Activated CD8-positive, alpha-beta memory T cell treated with anti-CD3 and anti-CD28 coated beads for 48 hours (primary cell): ENCODE results near the gene RBBP9.
"Not testable (repeated sequence)": the region's sequence is repeated elsewhere in the genome, so short reads cannot be mapped to it uniquely, and the experiment has no call there.

Source experiments
- DNase-seq, 3 experiments: peaks; one replicate each; pipeline ENCODE4 v3.0.0-alpha.2; 2020; ENCODE audit warnings: low read depth in 2 of 3, low spot score in 2 of 3

Gene RBBP9

DNA sequence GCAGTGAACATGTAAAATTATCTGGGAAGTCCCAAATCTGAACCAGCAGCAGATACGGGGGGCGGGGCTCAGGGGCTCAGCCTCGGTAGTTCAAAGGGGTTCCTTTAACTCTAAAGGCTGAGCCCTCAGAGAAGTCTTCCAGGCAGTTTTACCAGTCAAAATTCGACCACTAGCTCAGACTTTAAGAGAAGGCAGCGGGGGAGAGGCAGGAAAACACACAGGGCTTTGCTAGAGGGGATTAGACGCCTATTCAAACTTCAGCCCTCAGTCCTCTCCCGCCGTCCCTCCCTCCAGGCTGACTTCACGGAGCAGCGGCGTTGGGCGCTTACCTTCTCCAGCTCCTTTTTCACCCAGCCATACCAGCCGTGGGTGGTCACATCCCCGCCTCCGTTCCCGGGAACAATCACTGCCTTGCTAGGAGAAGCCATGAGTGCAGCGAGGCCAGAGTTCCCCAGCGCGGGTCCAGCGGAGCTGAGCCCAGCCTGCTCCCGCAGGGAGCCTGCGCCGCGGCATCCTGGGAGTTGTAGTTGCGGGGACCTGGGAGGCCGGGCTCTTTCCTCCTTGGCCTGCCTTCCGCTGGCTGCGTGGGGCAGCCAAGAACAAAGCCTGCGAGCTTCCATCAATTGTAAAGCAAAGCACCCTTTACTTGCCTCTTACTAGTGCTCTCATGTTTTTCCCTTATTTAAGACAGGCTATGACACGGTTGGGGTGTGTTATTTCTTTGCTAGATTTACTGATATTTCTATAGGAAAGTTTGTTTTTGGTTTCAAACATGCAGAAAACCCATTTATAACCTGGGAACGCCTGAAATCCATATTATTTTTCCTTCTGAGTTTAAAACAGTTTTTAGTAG, at the start of gene RBBP9:
Gene RBBP9 (minus strand): TSS at position 486 of the 853 bp plus-strand sequence. CDS start 58 bp downstream, at position 428.
- DNase-seq = peak; percentile 50 to 53 (median 52)

DNA sequence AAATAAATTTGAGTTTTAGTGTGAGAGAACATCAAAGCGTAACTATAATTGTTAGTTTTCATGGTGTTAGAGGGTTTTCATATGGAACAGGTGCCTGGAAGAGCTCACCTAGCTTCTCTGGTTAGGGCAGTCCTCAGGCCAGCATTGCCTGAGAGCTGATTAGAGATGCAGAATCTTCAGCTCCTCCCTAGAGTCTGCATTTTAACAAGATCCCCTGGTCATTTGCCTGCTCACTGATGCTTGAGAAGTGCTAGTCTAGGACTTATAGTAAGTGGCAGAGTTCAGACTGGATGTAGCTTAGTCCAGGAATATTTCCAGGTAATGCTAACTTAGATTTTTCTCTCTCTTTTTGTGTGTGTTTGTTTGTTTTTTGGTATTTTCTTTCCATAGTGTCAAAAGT, 48.5 kb upstream of the RBBP9 start:
- DNase-seq = no peak

DNA sequence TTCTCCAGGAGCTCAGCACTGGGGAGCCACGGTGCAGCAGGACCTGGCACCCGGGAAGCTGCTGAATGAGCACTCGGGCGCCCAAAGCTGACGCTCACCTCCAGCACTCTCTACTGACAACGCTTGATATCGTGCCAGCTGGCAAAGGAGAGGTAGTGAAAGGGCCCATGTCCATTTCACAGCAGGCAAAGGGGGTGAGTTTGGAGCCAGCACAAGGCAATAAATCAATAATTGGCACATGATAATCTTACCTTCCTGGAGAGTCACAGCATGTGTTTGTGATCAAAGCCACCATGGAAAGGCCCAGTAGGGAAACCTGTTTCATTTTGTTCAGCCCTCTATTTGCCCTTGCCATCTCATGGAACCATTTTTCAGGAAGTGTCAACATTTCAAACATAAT, 46.9 kb upstream of the RBBP9 start:
- DNase-seq = no peak

DNA sequence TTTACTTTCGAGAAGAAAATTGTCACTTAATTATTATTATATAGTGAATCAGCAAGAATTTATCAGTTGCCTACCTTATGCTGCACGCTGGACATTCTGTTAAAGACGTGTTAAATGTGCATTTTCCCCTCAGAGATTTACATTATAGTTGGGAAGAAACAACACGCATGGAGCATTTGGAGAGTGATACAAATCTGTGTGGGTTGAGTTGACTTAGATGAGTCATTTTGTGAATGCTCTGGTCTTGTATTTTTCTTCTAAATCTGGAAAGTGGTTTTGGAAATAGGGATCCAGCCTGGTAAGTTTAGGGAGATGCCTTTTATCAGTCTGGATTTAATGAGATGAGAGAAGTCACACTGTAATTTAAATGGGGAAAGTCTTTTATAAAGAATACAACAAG, 46.2 kb upstream of the RBBP9 start:
- no peak for DNase-seq

DNA sequence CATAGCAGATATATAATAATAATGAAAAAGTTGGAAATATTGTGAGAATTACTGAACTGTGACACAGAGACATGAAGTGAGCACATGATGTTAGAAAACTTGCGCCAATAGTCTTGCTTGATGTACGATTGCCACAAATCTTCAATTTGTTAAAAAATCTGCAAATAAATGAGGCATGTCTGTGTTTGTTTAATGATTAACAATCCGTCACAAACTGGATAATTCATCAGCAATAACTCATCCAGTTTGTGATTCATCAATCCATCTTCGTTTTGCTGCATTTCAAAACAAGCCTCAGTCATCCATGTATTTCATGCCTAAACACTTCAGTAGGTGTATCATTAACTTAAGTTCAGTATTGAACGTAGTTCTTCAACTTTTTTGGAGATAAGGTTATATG, 44.7 kb upstream of the RBBP9 start:
- DNase-seq = no peak

DNA sequence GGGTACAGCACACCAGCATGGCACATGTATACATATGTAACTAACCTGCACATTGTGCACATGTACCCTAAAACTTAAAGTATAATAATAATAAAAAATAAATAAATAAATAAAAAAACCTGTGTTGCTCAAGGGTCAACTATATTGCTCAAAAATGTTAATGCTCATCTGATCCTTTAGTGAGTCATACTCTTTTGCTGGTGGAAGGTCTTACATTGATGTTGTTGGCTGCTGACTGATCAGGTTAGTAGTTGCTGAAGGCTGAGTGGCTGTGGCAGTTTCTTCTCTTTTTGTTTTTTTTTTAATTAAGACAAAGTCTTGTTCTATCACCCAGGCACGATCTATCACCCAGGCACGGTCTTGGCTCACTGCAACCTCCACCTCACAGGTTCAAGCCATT, 40.6 kb upstream of the RBBP9 start:
- DNase-seq = no peak

DNA sequence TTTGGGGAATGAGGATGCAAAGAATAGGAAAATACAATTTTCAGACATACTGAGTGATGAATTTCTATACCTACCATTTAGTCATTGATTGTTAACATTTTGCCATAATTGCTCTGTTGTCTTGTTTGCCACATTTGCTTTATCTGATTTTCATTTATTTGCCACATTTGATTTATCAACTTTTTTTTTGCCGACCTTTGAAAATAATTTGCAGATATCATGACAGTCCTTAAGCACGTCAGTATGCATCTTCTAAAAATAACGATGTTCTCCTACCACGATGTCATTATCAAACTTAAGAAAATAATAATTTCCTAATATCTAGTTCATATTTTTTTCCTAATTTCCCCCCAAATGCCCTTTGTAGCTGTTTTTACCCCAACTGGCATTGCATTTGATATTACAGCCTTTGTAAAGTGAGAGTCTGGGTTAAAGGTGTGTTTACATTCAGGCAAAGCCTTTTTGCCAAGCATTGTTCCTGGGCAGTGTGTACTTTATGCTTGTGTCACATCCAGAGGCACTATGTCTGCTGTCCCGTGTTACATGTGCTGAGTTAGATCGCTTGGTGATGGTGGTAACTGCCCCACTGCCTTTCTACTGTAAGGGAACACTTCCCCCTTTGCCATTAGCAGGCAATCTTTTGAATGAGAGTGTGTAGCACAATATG, 37.1 kb upstream of the RBBP9 start:
- no peak for DNase-seq

DNA sequence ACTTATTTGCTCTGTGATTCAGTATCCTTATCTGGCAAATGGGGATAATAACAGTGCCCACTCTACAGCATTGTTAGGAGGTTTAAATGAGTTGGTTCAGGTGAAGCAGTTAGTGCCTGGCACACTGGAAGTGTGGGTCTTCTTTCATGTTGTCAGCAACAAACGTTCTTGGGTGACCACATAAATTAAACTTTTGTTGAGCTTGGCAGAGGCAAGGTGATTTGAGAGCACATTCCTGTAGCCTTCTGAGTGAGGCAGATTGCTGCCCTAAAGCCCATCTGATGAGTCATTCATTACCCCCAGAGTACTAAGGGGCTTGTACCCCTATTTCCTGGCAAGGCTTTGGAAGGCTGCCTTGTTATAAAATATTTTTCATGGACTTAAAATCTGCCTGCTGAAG, 36.5 kb upstream of the RBBP9 start:
- no peak for DNase-seq

DNA sequence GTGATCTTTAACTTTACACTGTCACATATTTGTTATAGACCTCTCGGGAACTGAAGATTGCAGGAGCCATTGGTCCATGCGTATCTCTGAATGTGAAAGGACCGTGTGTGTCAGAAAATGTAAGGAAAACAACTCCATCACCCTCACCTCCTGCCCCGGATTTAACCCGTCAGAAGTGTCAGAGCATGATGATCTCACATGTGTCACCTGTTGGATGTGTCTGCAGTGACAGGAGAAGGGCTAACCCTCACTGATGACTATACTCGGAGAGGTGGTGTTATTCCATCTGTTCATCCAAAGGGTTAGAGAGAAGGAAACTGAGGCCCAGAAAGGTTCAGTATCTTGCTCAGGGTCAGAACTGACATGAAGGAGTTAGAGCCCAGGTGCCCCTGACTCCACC, 35.6 kb upstream of the RBBP9 start:
- DNase-seq = no peak

DNA sequence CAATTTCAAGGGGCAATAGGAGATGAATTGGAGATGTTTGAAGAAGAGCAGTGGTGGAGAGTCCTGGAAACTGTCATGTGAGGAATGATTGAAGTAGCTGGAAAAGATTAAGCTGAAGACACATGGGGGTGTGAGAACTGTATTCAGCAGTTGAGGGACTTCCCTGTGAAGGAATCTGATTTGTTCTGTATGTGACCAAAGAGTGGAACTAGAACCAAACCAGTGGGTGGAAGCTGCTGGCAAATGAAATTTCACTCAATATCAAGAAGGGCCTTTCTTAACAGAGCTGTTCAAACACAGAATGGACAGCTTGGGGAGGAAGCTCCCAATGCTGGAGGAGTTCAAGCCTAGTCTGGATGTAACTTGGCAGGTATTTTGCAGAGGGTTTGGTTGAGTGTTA, 32.0 kb upstream of the RBBP9 start:
- DNase-seq = no peak

DNA sequence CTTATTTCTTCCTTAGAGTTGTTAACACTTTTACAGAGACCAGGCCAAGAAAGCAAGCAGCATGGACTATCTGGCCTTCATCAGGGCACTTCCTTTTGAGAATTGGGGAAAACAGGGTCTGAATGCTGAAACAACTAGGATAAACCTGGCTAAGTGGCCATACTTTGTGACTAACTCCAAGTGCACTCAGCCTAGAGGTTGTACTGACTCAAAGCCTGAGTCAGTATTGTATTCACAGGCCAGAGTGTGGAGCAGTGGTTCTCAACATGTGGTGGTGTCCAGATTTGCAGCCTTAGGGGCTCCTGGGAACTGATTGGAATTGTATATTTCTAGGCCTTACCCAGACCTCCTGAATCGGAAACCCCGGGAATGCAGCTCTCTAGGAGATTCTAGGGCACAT, 30.8 kb upstream of the RBBP9 start:
- no peak for DNase-seq

DNA sequence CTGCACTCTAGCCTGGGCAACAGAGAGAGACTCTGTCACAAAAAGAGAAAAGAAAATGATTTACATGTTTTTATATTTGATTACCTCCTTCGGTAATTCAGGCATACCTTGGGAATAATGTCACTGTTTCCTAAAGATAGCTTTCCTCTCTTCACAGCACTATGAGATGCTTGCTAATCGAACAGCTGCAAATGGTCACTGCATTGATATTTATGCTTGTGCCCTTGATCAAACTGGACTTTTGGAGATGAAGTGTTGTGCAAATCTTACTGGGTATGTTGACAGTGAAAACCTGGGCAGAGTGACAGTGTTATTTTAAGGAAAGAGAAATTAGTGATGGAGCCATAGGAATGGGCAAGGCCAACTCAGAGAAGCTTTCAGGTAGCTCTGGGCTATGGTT, 30.3 kb upstream of the RBBP9 start:
- DNase-seq = no peak

DNA sequence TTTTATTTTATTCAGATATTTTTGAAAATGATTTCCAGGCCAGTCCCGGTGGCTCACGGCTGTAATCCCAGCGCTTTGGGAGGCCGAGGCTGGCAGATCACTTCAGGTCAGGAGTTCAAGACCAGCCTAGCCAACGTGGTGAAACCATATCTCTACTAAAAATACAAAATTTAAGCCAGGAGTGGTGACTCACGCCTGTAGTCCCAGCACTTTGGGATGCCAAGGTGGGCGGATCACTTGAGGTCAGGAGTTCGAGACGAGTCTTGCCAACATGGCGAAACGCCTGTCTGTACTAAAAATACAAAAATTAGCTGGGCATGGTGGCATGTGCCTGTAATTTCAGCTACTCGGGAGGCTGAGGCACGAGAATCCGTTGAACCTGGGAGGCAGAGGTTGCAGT, 29.7 kb upstream of the RBBP9 start:
- not testable (repeated sequence) for DNase-seq

DNA sequence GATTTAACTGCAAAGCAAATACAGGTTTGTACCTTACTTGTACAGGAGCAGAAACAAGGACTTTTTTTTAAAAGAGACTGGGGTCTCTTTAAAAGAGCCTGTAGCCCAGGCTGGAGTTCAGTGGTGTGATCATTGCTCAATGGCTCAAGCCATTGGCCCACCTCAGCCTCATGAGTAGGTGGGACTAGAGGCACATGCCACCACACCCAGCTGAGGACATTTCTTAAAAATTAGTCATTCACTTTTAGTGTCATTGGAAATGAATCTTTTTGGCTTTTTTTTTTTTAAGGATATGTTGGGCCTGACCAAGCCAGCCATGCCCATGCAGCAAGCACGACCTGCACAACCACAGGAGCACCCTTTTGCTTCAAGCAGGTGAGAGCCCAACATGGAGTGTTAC, 27.6 kb upstream of the RBBP9 start:
- no peak for DNase-seq

DNA sequence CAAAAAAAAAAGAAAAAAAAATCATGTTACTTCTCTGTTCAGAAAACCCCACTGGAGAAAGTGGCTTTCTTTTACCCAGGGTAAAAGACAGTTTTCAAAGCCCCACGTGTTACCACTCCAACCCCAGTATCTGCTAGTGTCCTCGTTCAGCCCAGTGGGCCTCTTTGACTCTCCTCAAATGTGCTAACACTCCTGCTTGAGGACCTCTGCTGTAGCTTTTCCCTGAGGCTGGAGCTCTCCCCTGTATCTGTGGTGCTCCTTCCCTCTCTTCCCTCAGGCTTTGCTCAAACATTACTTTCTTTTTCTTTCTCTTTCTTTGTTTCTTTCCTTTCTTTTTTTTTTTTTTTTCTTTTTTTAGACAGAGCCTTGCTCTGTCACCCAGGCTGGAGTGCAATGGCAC, 26.0 kb upstream of the RBBP9 start:
- no peak for DNase-seq

DNA sequence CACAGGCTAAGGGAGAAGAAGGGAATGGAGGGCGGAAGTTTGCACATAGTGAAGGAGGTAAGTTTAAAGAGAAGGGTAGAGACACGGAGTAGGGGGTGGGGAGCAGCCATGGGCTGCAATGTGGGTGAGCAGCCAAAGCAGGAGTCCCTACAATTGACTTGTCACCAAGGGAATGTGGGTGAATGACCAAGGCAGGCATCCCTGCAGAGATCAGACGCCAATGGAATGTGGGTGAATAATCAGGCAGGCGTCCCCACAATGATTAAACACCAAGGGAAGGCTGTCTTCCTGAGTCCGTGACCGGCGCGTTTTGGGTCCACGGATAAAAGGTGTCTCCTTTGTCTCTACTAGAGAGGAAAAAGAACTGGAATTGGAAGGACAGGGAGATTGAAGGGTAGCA, 25.0 kb upstream of the RBBP9 start:
- DNase-seq = not testable (repeated sequence)

DNA sequence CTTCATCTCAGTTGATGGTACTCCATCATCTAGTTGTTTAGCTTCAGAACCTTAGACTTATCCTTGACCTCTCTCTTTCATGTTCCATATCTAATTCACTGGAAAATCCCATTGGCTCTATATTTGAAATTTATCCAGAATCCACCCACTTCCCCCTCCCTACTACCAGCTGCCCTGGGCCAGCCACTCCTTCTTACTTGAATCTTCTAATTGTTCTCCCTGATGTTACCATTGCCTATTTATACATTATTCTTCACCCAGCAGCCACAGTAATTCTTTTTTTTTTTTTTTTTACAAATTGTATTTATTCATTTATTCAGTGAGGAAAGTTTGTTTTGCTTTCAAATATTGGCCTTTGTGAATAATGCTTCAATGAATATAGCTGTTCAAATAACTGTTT, 18.9 kb upstream of the RBBP9 start:
- DNase-seq = no peak

DNA sequence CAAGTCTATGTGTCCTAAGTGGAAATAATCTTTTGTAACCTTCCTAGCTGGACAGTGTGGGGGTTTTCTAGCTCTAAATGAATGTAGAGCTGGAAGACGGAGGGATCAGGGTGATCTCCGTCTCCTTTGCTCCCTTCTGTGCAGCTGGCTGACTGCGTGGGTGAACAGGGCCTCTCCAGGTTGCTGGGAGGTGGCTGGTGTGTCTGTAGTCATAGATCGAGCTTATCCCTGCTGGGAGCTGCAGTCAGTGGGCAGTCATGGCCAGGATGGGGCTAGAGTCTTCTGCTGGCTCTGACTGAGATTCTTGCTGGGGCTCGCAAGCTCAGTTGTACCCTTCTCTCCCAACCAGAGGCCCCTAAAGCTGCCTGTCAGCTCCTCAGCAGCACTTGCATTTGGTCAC, 17.1 kb upstream of the RBBP9 start:
- DNase-seq = no peak

DNA sequence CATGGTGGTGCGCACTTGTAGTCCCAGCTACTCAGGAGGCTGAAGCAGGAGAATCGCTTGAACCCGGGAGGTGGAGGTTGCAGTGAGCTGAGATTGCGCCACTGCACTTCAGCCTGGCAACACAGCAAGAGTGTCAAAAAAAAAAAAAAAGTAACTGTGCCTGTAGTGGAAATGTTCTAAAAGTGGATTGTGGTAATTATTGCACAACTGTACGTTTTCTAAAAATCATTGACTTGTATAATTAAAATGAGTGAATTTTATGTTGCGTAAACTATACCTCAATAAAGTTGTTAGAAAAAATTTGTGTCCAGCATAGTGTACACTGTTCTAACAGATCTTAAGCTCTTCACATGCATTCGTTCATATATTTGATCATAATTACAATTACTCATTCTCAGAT, 16.2 kb upstream of the RBBP9 start:
- DNase-seq = no peak

DNA sequence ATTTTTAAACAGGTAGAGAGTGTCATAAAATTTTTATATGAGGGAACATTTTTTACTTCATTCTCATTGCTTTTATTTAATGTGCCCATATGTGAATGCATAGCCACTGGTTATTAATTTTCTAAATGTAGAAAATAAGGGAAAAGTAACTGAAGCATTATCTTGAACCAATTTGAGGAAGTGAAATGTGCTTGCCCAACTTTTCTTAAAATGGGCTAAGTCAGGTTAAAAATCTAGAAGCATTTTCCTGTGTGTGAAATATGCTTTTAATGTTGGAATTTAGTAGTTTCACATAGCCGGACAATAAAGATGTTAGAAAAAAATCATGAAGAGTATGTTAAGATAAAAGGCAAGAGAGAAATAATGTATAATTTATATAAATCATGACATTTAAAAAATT, 14.5 kb upstream of the RBBP9 start:
- no peak for DNase-seq

DNA sequence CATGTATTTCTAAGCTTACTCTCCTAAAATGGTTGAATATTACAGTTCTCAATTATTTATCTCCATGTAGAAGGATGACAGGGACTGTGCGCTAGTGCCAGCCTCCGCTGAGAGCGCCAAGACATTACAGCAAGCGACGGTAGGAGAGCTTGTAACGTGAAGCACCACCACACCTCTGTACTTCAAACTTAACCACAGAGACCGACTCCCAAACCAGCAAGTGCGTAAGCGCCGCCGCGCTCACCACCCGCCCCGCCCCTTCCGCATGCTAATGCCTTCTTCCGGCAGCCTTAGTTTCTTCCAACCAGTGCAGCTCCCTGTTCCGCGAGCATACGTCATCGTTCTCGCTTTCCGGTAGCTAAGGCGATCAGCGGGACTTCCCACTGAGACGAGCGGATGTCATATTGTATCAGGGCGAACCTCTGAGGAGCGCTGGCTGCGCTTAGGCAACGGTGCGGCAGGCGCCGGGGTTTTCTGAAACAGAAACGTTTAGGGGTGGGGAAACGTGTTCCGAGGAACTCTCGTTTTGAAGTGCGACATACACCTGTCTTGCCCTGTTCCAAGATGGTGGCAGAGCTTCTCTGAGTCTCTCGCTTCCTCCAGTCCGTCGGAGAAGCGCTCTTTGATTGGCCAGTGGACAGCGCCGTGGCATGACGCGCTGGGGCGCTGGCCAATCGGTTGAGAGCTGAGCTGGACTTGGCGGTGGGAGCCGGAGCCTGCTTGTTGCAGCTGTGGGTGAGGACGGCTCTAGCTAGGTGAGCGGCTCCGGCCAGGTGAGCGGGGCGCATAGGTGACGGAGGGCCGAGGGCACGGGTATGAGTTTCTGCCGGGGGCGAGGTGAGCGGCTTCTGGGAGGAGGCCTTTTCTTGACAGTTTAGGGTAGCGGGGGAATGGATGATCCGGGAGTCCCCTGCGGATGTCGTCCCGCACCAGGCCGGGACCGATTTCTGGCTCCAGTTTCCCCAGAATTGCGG, 10.5 kb upstream of the RBBP9 start, which contains the start of gene SEC23B:
Gene SEC23B (plus strand): TSS at position 723 of the 974 bp plus-strand sequence. CDS start 2,896 bp downstream, outside the sequence.
- peak; percentile 89 to 96 (median 94) for DNase-seq
